ENCODE measurements around the gene SLC12A1.
"Not testable (repeated sequence)": the region's sequence is repeated elsewhere in the genome, so short reads cannot be mapped to it uniquely, and the experiment has no call there.

SLC12A1 gene

GRCh38 chr15:48313216-48313615 is 107.1 kb downstream of the SLC12A1 start:
- TF ChIP-seq CTCF (IDR thresholded peaks at IDR 0.05; ENCODE audit: insufficient read depth, low read depth, low read length, missing control alignments), result no peak
- DNase-seq (ENCODE audit: low read depth), result no peak
- H3K4me3 ChIP-seq (ENCODE audit: low read depth, low read length), result no peak overlapping the region

GRCh38 chr15:48315041-48315440 is 108.9 kb downstream of the SLC12A1 start:
- no peak for DNase-seq (ENCODE audit: low read depth)
- H3K4me3 ChIP-seq (ENCODE audit: low read depth, low read length), result no peak overlapping the region
- no peak for TF ChIP-seq CTCF (IDR thresholded peaks at IDR 0.05; ENCODE audit: insufficient read depth, low read depth, low read length, missing control alignments)

- no peak for TF ChIP-seq CTCF (IDR thresholded peaks at IDR 0.05; ENCODE audit: insufficient read depth, low read depth, low read length, missing control alignments)
- no peak for DNase-seq (ENCODE audit: low read depth)
- H3K4me3 ChIP-seq (ENCODE audit: low read depth, low read length), result no peak overlapping the region
Measured at GRCh38 chr15:48317221-48317620, 111.1 kb downstream of the SLC12A1 start.

- DNase-seq (ENCODE audit: low read depth), result no peak
Measured at GRCh38 chr15:48318131-48318530, 112.0 kb downstream of the SLC12A1 start.

GRCh38 chr15:48323294-48323693 is 117.2 kb downstream of the SLC12A1 start:
- DNase-seq (ENCODE audit: low read depth), result no peak
- H3K4me3 ChIP-seq (ENCODE audit: low read depth, low read length), result no peak overlapping the region
- no peak for TF ChIP-seq CTCF (IDR thresholded peaks at IDR 0.05; ENCODE audit: insufficient read depth, low read depth, low read length, missing control alignments)

More at GRCh38 chr15:48318131-48318530, 112.0 kb downstream of the SLC12A1 start:
- no peak overlapping the region for H3K4me3 ChIP-seq (ENCODE audit: low read depth, low read length)
- TF ChIP-seq CTCF (IDR thresholded peaks at IDR 0.05; ENCODE audit: insufficient read depth, low read depth, low read length, missing control alignments), result no peak

- H3K4me3 ChIP-seq (ENCODE audit: low read depth, low read length), result no peak overlapping the region
- TF ChIP-seq CTCF (IDR thresholded peaks at IDR 0.05; ENCODE audit: insufficient read depth, low read depth, low read length, missing control alignments), result no peak
- DNase-seq (ENCODE audit: low read depth), result no peak
Measured at GRCh38 chr15:48324949-48325348, 118.8 kb downstream of the SLC12A1 start.

- TF ChIP-seq CTCF (IDR thresholded peaks at IDR 0.05; ENCODE audit: insufficient read depth, low read depth, low read length, missing control alignments), result no peak
- DNase-seq (ENCODE audit: low read depth), result no peak
- no peak overlapping the region for H3K4me3 ChIP-seq (ENCODE audit: low read depth, low read length)
Measured at GRCh38 chr15:48325400-48325799, 119.3 kb downstream of the SLC12A1 start.

- not testable (repeated sequence) for H3K4me3 ChIP-seq (ENCODE audit: low read depth, low read length); DNase-seq (ENCODE audit: low read depth)
Measured at GRCh38 chr15:48326180-48326579, 120.1 kb downstream of the SLC12A1 start.
